ENCODE data around the gene ECE1. TPM values are rescaled to one million over a fixed set of nuclear protein-coding genes. Genes with fewer than 3 reads are reported as not detected.

The ECE1 gene
- total and polyA plus RNA-seq, 2 of the 8 experiments (the other 6 are each of a cell fraction or from before 2014, with no cell fraction given) = 21.4 to 36.8 TPM

DNA sequence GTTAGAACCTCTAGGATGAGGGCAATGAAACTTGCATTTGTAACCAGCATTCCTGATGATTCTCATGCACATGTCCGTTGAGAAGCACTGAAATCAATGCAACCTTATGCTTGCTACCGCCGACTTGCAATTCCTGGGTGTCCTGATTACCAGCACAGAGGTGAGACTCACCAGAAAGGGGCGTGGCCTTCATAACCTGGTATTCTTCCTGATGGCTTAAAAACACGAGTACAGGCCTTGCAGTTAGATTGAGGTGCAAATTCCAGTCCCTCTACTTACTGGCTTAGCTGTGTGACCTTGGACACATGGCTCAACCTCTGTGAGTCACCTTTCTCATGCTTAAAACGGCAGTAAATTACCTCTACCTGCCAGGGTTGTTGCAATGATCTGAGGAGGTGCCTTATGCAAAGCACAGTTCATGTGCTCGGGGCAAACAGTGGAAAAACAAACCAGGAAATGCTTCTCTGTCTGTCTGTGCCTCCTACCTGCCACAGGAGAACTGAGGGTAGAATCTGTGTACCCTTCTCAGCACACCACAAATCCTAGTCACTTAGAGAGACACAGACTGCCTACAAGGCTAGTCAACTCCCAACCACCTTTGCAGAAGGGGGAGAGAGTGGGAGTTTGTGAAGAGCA, 39.1 kb upstream of the ECE1 start:
- Histone ChIP-seq H2BK120ac (replicated peaks; ENCODE audit: low read depth, low read length) (peak overlapping the region; percentile 25), H3K79me2 (ENCODE audit: control insufficient read depth in 1 of 2, insufficient read depth in 2 of 2, low read length in 2 of 2) (peaks cover 0 to 5% of the 10 kb centered on the region in 2 experiments; a peak in 2 of 4 replicates), H3K4ac (replicated peaks; ENCODE audit: insufficient read length, low read depth, low read length) (no peak overlapping the region), H3K9ac (replicated peaks in 1 of 4; ENCODE audit: extremely low read depth in 1 of 4, low read depth in 3 of 4, low read length in 3 of 4) (peak overlapping the region in 1 of 4 experiments; percentile 22; a peak in 1 of 7 replicates), H3K4me3 (ENCODE audit: extremely low read depth in 1 of 4, insufficient read depth in 2 of 4, low read depth in 3 of 4, low read length in 4 of 4) (no peak overlapping the region), H4K91ac (replicated peaks; ENCODE audit: insufficient read length, low read length) (peak overlapping the region; percentile 12), H2BK15ac (ENCODE audit: low read length) (0 out of 2 replicates have a peak overlapping the region, but pooled peaks have one; percentile 48), H3K4me1 (replicated peaks in 1 of 4; ENCODE audit: control insufficient read depth in 3 of 4, insufficient read depth in 4 of 4, low read length in 3 of 4) (peaks cover 21 to 56% (median 39%) of the 10 kb centered on the region in 4 experiments), H3K27me3 (replicated peaks in 1 of 4; ENCODE audit: control insufficient read depth in 3 of 4, extremely low read depth in 1 of 4, insufficient read depth in 3 of 4, low read length in 3 of 4) (no peaks in the 10 kb centered on the region), H2BK5ac (ENCODE audit: low read depth, low read length) (peak overlapping the region; percentile 20; the same call in 1 of the 2 replicates), H3K23ac (ENCODE audit: insufficient read length) (no peak overlapping the region), H4K8ac (ENCODE audit: extremely low read depth, insufficient read depth, low read length) (no peak overlapping the region), H3K27ac (ENCODE audit: low read depth, low read length) (peak overlapping the region; percentile 57; the same call in 1 of the 2 replicates), H3K36me3 (ENCODE audit: control insufficient read depth in 2 of 4, insufficient read depth in 4 of 4, low read length in 3 of 4) (no peaks in the 10 kb centered on the region), H3K4me2 (ENCODE audit: insufficient read depth in 1 of 2, low read depth in 2 of 2, low read length in 2 of 2) (peak overlapping the region in 1 of 2 experiments; percentile 37; a peak in 1 of 4 replicates), H2BK20ac (ENCODE audit: low read length) (no peak overlapping the region), H2AFZ (ENCODE audit: low read length) (no peak overlapping the region), H3K18ac (ENCODE audit: extremely low read depth, low read length) (peak overlapping the region; percentile 52), H2BK12ac (ENCODE audit: low read depth, low read length) (peak overlapping the region; percentile 68), H4K20me1 (replicated peaks in 1 of 2; ENCODE audit: control insufficient read depth in 1 of 2, insufficient read depth in 2 of 2, low read length in 2 of 2) (peaks cover 0 to 5% of the 10 kb centered on the region in 2 experiments), H3K9me3 (ENCODE audit: insufficient read depth in 2 of 2, low read depth in 1 of 2, low read length in 1 of 2) (no peaks in the 10 kb centered on the region), H3K23me2 (ENCODE audit: low read depth, low read length) (no peaks in the 10 kb centered on the region), H3K56ac (replicated peaks; ENCODE audit: insufficient read length, low read depth, low read length) (no peak overlapping the region), H3K79me1 (ENCODE audit: low read depth, low read length) (peaks cover 5% of the 10 kb centered on the region), H4K5ac (ENCODE audit: insufficient read length, low read depth, low read length) (no peak overlapping the region), H3K14ac (ENCODE audit: insufficient read length) (no peak overlapping the region), H2AK5ac (ENCODE audit: low read depth, low read length) (peak overlapping the region; percentile 78)
- 50% methylated on average over 7 of the region's 7 CpGs; no CpG with 5 or more reads in 1 of the 2 experiments for WGBS, 2 experiments (ENCODE audit: extremely low coverage in 1 of 2, insufficient coverage in 1 of 2, insufficient read length in 1 of 2, insufficient replicate concordance in 2 of 2, low coverage in 1 of 2, low lambda C conversion rate in 2 of 2, missing lambda C conversion rate in 1 of 2)
- FAIRE-seq (no peak), DNase-seq (ENCODE audit: low read depth in 1 of 2, low spot score in 2 of 2) (no peak)
- TF ChIP-seq CTBP2 (IDR thresholded peaks at IDR 0.05; ENCODE audit: borderline replicate concordance, insufficient read depth, insufficient read length, low read length) (no peak), GABPA (IDR thresholded peaks at IDR 0.05; ENCODE audit: borderline replicate concordance, insufficient read depth, low read length) (0 out of 2 replicates have a peak, but pooled peaks have one; percentile 24), POLR2AphosphoS5 (IDR thresholded peaks at IDR 0.05; ENCODE audit: low read depth, low read length) (no peak)
- CTCF ChIA-PET (ENCODE audit: partially characterized antibody) = interaction anchor here (0.9 to 15.0 kb wide), 8 partner anchors 8 to 97 kb away, joined by 3 to 168 read pairs (median 4); no protein-coding TSS in a partner anchor
- POLR2A ChIA-PET (ENCODE audit: partially characterized antibody) = no interaction called here
